Measurements from ENCODE around the gene VMAC.
"Not testable (repeated sequence)": the region's sequence is repeated elsewhere in the genome, so short reads cannot be mapped to it uniquely, and the experiment has no call there.

DNA sequence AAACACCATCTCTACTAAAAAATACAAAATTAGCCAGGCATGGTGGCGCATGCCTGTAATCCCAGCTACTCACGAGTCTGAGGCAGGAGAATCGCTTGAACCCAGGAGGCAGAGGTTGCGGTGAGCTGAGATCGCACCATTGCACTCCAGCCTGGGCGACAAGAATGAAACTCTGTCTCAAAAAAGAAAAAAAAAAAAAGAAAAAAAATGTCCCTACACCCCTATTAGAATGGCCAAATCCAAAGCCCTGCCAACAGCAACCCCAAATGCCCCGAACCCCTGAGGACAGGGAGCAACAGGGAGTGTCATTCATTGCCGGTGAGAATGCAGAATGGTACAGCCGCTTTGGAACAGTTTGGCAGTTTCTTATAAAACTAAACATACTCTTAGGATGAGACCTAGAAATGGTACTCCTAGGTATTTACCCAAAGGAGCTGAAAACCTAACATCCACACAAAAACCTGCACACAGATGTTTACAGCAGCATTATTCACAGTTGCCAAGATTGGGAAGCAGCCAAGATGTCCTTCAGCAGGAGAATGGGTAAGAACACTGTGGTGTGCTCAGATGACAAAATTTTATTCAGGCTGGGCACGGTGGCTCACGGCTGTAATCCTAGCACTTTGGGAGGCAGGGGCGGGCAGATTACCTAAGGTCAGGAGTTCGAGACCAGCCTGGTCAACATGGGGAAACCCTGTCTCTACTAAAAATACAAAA lies 21.4 kb upstream of the VMAC start:
- not testable (repeated sequence) for TF ChIP-seq EZH2 (IDR thresholded peaks at IDR 0.05; ENCODE audit: borderline replicate concordance, low read depth, low read length, severe bottlenecking); POLR2A (IDR thresholded peaks at IDR 0.05; ENCODE audit: low read depth, low read length); POLR2AphosphoS5 (IDR thresholded peaks at IDR 0.05; ENCODE audit: insufficient read depth, low read depth, low read length); FOS (IDR thresholded peaks at IDR 0.05; ENCODE audit: borderline replicate concordance, insufficient read depth, low read length); JUN (IDR thresholded peaks at IDR 0.05; ENCODE audit: borderline replicate concordance, insufficient read depth, insufficient read length, low read depth)
- TF ChIP-seq, protein P1, sequence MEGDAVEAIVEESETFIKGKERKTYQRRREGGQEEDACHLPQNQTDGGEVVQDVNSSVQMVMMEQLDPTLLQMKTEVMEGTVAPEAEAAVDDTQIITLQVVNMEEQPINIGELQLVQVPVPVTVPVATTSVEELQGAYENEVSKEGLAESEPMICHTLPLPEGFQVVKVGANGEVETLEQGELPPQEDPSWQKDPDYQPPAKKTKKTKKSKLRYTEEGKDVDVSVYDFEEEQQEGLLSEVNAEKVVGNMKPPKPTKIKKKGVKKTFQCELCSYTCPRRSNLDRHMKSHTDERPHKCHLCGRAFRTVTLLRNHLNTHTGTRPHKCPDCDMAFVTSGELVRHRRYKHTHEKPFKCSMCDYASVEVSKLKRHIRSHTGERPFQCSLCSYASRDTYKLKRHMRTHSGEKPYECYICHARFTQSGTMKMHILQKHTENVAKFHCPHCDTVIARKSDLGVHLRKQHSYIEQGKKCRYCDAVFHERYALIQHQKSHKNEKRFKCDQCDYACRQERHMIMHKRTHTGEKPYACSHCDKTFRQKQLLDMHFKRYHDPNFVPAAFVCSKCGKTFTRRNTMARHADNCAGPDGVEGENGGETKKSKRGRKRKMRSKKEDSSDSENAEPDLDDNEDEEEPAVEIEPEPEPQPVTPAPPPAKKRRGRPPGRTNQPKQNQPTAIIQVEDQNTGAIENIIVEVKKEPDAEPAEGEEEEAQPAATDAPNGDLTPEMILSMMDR (IDR thresholded peaks at IDR 0.05; ENCODE audit: extremely low read depth in 1 of 2, insufficient read depth in 1 of 2, low read depth in 1 of 2, low read length in 2 of 2) = not testable (repeated sequence)
- TF ChIP-seq, protein P2, sequence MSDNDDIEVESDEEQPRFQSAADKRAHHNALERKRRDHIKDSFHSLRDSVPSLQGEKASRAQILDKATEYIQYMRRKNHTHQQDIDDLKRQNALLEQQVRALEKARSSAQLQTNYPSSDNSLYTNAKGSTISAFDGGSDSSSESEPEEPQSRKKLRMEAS (IDR thresholded peaks at IDR 0.05; ENCODE audit: insufficient read depth, insufficient read length) = not testable (repeated sequence)
